ENCODE results near the gene INPP5F. TPM values are rescaled to one million over a fixed set of nuclear protein-coding genes. Genes with fewer than 3 reads are reported as not detected.
A peak's percentile ranks its signal among the peaks of the same experiment; 100 is the strongest.

INPP5F gene
- total RNA-seq, 2 donors from 2014 or later, result 3.6 to 7.8 TPM

DNA sequence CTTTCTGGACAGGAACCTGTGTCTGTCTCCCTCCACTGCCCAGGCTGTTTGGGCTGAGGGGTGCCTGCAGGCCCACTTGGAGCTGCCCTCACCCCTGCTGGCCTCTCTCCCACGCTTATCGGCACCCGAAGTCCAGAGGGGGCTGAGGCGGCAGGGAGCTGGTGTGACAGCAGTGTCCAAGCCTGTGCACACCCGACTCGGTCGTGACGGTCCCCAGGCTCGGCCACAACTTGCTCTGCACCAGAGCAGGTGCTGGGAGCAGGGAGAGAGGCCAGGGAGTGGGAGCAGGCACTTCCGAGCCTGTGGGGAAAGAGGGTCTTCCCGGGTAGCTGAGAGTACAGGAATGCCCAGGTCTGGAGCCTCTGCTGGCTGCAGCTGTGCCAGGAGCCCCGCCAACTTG is 23.0 kb downstream of the INPP5F start:
- Histone ChIP-seq H3K36me3 (replicated peaks in 1 of 2; ENCODE audit: insufficient read depth in 1 of 2, low read depth in 2 of 2) (no peaks in the 10 kb centered on the region), H3K4me1 (peaks cover 2% of the 10 kb centered on the region), H3K9me3 (no peaks in the 10 kb centered on the region), H3K27me3 (no peaks in the 10 kb centered on the region), H3K4me3 (no peak overlapping the region), H3K27ac (no peak overlapping the region)
- DNase-seq (no peak), ATAC-seq (no peak)
- intact Hi-C loops (cut with DNase I), result loop anchor here (10.0 kb wide), 1 partner anchor 116 kb away; no protein-coding TSS in a partner anchor
- whole genome bisulfite sequencing, 2 donors, result 82% methylated on average over 12 of the region's 12 CpGs; no CpG with 5 or more reads in 1 of the 2 donors
- TF ChIP-seq, protein P1, sequence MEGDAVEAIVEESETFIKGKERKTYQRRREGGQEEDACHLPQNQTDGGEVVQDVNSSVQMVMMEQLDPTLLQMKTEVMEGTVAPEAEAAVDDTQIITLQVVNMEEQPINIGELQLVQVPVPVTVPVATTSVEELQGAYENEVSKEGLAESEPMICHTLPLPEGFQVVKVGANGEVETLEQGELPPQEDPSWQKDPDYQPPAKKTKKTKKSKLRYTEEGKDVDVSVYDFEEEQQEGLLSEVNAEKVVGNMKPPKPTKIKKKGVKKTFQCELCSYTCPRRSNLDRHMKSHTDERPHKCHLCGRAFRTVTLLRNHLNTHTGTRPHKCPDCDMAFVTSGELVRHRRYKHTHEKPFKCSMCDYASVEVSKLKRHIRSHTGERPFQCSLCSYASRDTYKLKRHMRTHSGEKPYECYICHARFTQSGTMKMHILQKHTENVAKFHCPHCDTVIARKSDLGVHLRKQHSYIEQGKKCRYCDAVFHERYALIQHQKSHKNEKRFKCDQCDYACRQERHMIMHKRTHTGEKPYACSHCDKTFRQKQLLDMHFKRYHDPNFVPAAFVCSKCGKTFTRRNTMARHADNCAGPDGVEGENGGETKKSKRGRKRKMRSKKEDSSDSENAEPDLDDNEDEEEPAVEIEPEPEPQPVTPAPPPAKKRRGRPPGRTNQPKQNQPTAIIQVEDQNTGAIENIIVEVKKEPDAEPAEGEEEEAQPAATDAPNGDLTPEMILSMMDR (IDR thresholded peaks at IDR 0.05), result no peak
- no peak for TF ChIP-seq POLR2A (IDR thresholded peaks at IDR 0.05)

DNA sequence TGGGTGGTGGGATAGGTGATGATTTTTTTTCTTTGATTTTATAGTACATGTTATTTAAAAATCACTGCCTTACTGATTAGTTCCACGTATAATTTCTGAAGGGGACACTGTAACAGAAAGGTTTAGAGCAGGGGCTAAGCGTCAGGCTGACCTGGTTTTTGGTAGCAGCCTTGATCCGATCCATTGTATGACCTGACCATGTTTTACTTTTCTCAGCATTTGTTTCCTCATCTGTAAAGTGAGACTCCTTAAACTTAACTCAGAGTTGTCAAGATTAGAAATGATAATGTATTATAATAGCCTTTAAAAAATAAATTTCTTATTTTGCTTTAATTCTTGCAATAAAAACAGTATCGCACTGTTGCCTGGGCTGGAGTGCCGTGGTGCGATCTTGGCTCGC is 23.6 kb downstream of the INPP5F start:
- Histone ChIP-seq H3K9me3 (no peaks in the 10 kb centered on the region), H3K4me1 (peaks cover 8% of the 10 kb centered on the region), H3K36me3 (replicated peaks in 1 of 2; ENCODE audit: insufficient read depth in 1 of 2, low read depth in 2 of 2) (no peaks in the 10 kb centered on the region), H3K27me3 (no peaks in the 10 kb centered on the region), H3K27ac (no peak overlapping the region), H3K4me3 (no peak overlapping the region)
- WGBS, 2 donors, result 92 to 94% methylated on average over 7 of the region's 7 CpGs
- TF ChIP-seq POLR2A (IDR thresholded peaks at IDR 0.05), result no peak
- TF ChIP-seq, protein P1 (IDR thresholded peaks at IDR 0.05), result no peak
- intact Hi-C loops (cut with DNase I), result loop anchor here (10.0 kb wide), 1 partner anchor 115 kb away; no protein-coding TSS in a partner anchor
- DNase-seq (no peak), ATAC-seq (no peak)

DNA sequence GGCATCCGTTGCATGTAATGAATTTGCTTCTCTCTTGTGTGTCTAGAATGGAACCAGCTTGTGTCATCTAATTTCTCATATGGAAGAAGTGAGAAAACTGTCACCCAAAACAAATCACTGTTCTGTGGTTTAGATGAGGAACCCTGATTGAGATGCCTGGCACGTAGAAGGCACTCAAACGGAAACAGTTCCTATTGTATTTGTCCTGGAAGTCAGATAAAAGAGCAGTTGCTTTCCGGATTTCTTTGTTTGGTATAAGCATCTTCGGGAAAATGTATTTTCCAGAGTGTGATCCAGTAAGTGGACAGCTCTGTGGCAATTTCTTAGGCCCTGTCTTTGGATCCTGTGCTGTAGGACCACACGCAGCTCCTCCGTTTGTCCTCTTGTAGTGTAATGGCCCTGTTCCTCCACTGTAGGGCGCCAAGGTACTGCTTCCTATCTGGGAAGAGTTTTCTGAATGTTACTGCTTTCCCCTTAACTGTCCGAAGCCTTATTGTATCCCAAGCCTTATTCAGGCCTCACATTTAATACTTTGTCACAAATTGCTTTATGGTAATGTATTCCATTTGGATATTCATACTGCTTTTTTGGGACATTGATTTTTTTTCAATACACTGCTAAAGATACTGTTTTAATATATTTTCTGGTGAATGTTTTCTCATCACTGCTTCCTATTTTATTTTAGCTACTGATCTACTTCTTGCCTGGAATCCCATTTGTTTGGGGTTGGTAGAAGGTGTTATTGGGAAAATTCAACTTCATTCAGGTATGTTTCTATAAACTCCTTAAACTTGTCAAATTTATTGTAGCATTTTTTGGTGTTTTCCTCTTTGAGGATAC is 24.8 kb downstream of the INPP5F start:
- no peaks in the 10 kb centered on the region for H3K9me3 ChIP-seq
- peaks cover 19% of the 10 kb centered on the region for H3K4me1 ChIP-seq
- intact Hi-C loops (cut with DNase I), result no loop called here
- no peaks in the 10 kb centered on the region for H3K27me3 ChIP-seq
- H3K4me3 ChIP-seq, result no peak overlapping the region
- DNase-seq, result peak; percentile 71 to 83 (median 79)
- WGBS, 2 donors, result 30 to 35% methylated on average over 9 of the region's 9 CpGs
- H3K27ac ChIP-seq, result no peak overlapping the region
- ATAC-seq, result peak; percentile 94
- no peaks in the 10 kb centered on the region for H3K36me3 ChIP-seq (replicated peaks in 1 of 2; ENCODE audit: insufficient read depth in 1 of 2, low read depth in 2 of 2)
- TF ChIP-seq, protein P1 (IDR thresholded peaks at IDR 0.05), result peak; percentile 64 to 89 (median 86)
- no peak for TF ChIP-seq POLR2A (IDR thresholded peaks at IDR 0.05)

DNA sequence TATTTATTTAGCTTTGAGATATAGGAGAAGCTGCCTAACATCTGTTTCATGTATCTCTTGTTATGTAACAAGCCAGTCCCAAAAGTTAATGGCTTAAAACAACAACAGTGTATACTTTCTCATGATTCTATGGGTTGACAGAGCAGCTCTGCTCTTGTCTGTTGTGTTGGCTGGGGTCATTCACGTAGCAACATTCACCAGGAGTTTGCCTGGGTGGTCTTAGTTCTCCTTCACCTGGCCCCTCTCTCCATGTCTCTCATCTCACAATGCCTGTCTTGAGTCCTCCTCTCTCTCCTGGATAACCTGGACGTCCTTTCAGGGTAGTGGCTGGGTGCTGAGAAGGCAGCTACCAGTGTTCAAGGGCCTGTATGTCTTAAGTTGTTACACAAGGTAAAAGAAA is 27.5 kb downstream of the INPP5F start:
- ATAC-seq, result no peak

DNA sequence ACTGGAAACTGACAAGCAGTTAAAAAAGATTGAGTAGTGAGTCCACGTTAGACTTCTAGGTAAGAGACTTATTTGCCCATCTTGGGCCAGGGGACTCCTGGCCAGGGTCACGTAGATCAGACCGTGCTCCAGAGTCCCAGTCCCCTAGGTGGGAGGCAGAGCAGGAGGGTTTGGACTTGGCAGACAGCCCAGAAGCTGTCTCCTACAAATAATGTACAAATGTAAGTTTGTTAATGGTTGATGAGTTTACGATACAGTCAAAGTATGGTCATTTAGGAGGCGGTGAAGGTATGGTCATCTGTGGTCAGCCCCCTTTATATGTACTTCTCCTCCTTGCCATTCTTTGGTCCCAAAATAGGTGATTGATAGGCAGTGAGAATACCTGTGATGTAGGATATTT is 28.2 kb downstream of the INPP5F start:
- Histone ChIP-seq H3K4me1 (peaks cover 21% of the 10 kb centered on the region), H3K27ac (no peak overlapping the region), H3K36me3 (replicated peaks in 1 of 2; ENCODE audit: insufficient read depth in 1 of 2, low read depth in 2 of 2) (no peaks in the 10 kb centered on the region), H3K4me3 (no peak overlapping the region), H3K27me3 (no peaks in the 10 kb centered on the region), H3K9me3 (no peaks in the 10 kb centered on the region)
- ATAC-seq (no peak), DNase-seq (peak in 3 of 4 donors; percentile 7 to 55 (median 43))
- intact Hi-C loops (cut with DNase I), result no loop called here
- no peak for TF ChIP-seq POLR2A (IDR thresholded peaks at IDR 0.05)
- TF ChIP-seq, protein P1 (IDR thresholded peaks at IDR 0.05), result no peak
- WGBS, 2 donors, result 15 to 19% methylated on average over 5 of the region's 5 CpGs

More for the DNA sequence above, 27.5 kb downstream of the INPP5F start:
- Histone ChIP-seq H3K4me1 (peaks cover 21% of the 10 kb centered on the region), H3K27ac (no peak overlapping the region), H3K27me3 (no peaks in the 10 kb centered on the region), H3K36me3 (replicated peaks in 1 of 2; ENCODE audit: insufficient read depth in 1 of 2, low read depth in 2 of 2) (no peaks in the 10 kb centered on the region), H3K4me3 (no peak overlapping the region), H3K9me3 (no peaks in the 10 kb centered on the region)
- 83 to 86% methylated on average over 2 of the region's 2 CpGs for WGBS, 2 donors
- intact Hi-C loops (cut with DNase I), result no loop called here
- no peak for TF ChIP-seq POLR2A (IDR thresholded peaks at IDR 0.05)
- DNase-seq, result no peak
